ENCODE measurements around the gene TMPRSS13. TPM values are rescaled to one million over a fixed set of nuclear protein-coding genes. Genes with fewer than 3 reads are reported as not detected.

Gene TMPRSS13
- polyA plus RNA-seq, 1 donor from 2014 or later: not detected

DNA sequence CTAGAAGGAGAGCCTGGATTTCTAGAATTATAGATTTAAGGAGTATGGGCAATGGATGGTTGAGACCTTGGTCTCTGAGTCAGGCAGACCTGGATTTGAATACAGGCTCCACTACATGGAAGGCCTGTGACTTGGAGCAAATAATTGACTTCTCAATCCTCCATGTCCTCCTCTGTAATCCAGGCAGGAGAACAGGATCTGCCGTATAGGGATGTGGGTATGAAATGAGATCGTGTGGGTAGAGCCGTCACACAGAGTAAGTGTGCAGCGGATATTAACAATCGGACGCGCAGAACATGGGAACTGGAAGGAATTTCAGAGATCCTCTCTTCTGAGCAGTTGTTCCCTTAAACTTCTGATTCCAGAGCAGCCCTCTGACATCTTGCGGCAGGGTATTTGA, 11.5 kb upstream of the TMPRSS13 start:
- Histone ChIP-seq H3K4me2 (ENCODE audit: low read length) (no peak overlapping the region), H3K79me2 (replicated peaks; ENCODE audit: insufficient read depth, low read length) (no peaks in the 10 kb centered on the region), H3K36me3 (ENCODE audit: insufficient read depth, low read length) (no peaks in the 10 kb centered on the region), H3K27ac (ENCODE audit: low read length) (no peak overlapping the region), H3K9me3 (ENCODE audit: low read length) (no peaks in the 10 kb centered on the region), H4K20me1 (ENCODE audit: insufficient read depth) (no peaks in the 10 kb centered on the region), H3K9ac (ENCODE audit: low read length) (no peak overlapping the region), H2AFZ (ENCODE audit: low read depth, low read length) (no peak overlapping the region), H3F3A (ENCODE audit: insufficient read depth, low read length, poor library complexity, severe bottlenecking) (no peaks in the 10 kb centered on the region), H3K27me3 (ENCODE audit: insufficient read depth, low read depth, low read length) (no peaks in the 10 kb centered on the region), H3K9me2 (ENCODE audit: insufficient read depth, low read length) (no peaks in the 10 kb centered on the region), H3K4me3 (ENCODE audit: low read length) (no peak overlapping the region)
- TF ChIP-seq TAF1 (IDR thresholded peaks at IDR 0.05; ENCODE audit: low read depth) (no peak), POLR2AphosphoS5 (IDR thresholded peaks at IDR 0.05) (no peak), RAD21 (conservative IDR thresholded peaks at IDR 0.05) (no peak), SMC3 (conservative IDR thresholded peaks at IDR 0.05; ENCODE audit: poor library complexity) (no peak), EZH2 (IDR thresholded peaks at IDR 0.05; ENCODE audit: borderline replicate concordance, insufficient read depth, low read length, poor library complexity, severe bottlenecking) (no peak), EP300 (conservative IDR thresholded peaks at IDR 0.05; ENCODE audit: poor library complexity, severe bottlenecking) (no peak), MXI1 (conservative IDR thresholded peaks at IDR 0.05; ENCODE audit: poor library complexity, severe bottlenecking) (no peak)
- TF ChIP-seq, protein P1, sequence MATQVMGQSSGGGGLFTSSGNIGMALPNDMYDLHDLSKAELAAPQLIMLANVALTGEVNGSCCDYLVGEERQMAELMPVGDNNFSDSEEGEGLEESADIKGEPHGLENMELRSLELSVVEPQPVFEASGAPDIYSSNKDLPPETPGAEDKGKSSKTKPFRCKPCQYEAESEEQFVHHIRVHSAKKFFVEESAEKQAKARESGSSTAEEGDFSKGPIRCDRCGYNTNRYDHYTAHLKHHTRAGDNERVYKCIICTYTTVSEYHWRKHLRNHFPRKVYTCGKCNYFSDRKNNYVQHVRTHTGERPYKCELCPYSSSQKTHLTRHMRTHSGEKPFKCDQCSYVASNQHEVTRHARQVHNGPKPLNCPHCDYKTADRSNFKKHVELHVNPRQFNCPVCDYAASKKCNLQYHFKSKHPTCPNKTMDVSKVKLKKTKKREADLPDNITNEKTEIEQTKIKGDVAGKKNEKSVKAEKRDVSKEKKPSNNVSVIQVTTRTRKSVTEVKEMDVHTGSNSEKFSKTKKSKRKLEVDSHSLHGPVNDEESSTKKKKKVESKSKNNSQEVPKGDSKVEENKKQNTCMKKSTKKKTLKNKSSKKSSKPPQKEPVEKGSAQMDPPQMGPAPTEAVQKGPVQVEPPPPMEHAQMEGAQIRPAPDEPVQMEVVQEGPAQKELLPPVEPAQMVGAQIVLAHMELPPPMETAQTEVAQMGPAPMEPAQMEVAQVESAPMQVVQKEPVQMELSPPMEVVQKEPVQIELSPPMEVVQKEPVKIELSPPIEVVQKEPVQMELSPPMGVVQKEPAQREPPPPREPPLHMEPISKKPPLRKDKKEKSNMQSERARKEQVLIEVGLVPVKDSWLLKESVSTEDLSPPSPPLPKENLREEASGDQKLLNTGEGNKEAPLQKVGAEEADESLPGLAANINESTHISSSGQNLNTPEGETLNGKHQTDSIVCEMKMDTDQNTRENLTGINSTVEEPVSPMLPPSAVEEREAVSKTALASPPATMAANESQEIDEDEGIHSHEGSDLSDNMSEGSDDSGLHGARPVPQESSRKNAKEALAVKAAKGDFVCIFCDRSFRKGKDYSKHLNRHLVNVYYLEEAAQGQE (IDR thresholded peaks at IDR 0.05; ENCODE audit: borderline replicate concordance): no peak
- TF ChIP-seq, protein P2, sequence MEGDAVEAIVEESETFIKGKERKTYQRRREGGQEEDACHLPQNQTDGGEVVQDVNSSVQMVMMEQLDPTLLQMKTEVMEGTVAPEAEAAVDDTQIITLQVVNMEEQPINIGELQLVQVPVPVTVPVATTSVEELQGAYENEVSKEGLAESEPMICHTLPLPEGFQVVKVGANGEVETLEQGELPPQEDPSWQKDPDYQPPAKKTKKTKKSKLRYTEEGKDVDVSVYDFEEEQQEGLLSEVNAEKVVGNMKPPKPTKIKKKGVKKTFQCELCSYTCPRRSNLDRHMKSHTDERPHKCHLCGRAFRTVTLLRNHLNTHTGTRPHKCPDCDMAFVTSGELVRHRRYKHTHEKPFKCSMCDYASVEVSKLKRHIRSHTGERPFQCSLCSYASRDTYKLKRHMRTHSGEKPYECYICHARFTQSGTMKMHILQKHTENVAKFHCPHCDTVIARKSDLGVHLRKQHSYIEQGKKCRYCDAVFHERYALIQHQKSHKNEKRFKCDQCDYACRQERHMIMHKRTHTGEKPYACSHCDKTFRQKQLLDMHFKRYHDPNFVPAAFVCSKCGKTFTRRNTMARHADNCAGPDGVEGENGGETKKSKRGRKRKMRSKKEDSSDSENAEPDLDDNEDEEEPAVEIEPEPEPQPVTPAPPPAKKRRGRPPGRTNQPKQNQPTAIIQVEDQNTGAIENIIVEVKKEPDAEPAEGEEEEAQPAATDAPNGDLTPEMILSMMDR (IDR thresholded peaks at IDR 0.05; ENCODE audit: poor library complexity, severe bottlenecking): no peak

DNA sequence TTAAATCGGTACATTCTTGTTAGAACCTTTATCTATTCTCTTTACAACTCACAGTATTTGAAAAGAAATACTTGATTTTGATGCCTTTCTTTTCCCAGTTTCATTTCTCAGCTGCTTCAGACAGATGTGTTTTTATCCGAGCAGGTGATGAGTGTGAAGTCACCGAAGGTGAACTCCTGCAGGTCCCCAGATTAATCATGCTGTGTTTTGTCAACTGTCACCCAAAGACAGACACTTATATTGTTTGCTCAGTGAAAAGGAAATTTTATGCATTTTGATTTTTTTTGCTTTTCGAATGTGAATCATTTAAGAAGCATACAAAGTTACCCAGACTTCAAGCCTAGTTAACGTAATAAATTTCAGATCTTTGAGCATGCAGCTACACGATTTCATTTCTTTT, 7.8 kb upstream of the TMPRSS13 start:
- no peak overlapping the region for H2AFZ ChIP-seq (ENCODE audit: low read depth, low read length)
- TF ChIP-seq TAF1 (IDR thresholded peaks at IDR 0.05; ENCODE audit: low read depth) (no peak), EP300 (conservative IDR thresholded peaks at IDR 0.05; ENCODE audit: poor library complexity, severe bottlenecking) (no peak), SMC3 (conservative IDR thresholded peaks at IDR 0.05; ENCODE audit: poor library complexity) (no peak)
- TF ChIP-seq, protein P1 (IDR thresholded peaks at IDR 0.05; ENCODE audit: borderline replicate concordance): no peak

More for the DNA sequence above, 7.8 kb upstream of the TMPRSS13 start:
- Histone ChIP-seq H3K79me2 (replicated peaks; ENCODE audit: insufficient read depth, low read length) (no peaks in the 10 kb centered on the region), H3K36me3 (ENCODE audit: insufficient read depth, low read length) (no peaks in the 10 kb centered on the region), H3K4me2 (ENCODE audit: low read length) (no peak overlapping the region), H3K27ac (ENCODE audit: low read length) (no peak overlapping the region), H3K9ac (ENCODE audit: low read length) (no peak overlapping the region), H3K9me2 (ENCODE audit: insufficient read depth, low read length) (no peaks in the 10 kb centered on the region), H3F3A (ENCODE audit: insufficient read depth, low read length, poor library complexity, severe bottlenecking) (no peaks in the 10 kb centered on the region), H4K20me1 (ENCODE audit: insufficient read depth) (no peaks in the 10 kb centered on the region), H3K4me3 (ENCODE audit: low read length) (no peak overlapping the region), H3K27me3 (ENCODE audit: insufficient read depth, low read depth, low read length) (no peaks in the 10 kb centered on the region), H3K9me3 (ENCODE audit: low read length) (no peaks in the 10 kb centered on the region)

All from neural cell (in vitro differentiated cells).